Peyer's patch (tissue), 4 donors: ENCODE measurements around the gene CMTM8.

Experiments
- POLR2A ChIP-seq, 2 donors: fragments of 450-650 bp; IDR thresholded peaks; one replicate each; pipeline ENCODE4 v1.5.1; 2017; ENCODE audit warnings: antibody characterized with exemption in 2 of 2, mild to moderate bottlenecking in 2 of 2, moderate library complexity in 2 of 2
- TF ChIP-seq, protein P1 (sequence below), 6 experiments: fragments of 450-650 bp in 4 of 6; fragments of 200-600 bp in 2 of 6; sonication (generic) in 1 of 6; IDR thresholded peaks; one replicate each; pipeline ENCODE4 v1.5.1; 2017 to 2019; ENCODE audit warnings: antibody characterized with exemption in 6 of 6, mild to moderate bottlenecking in 3 of 6, moderate library complexity in 1 of 6

DNA sequence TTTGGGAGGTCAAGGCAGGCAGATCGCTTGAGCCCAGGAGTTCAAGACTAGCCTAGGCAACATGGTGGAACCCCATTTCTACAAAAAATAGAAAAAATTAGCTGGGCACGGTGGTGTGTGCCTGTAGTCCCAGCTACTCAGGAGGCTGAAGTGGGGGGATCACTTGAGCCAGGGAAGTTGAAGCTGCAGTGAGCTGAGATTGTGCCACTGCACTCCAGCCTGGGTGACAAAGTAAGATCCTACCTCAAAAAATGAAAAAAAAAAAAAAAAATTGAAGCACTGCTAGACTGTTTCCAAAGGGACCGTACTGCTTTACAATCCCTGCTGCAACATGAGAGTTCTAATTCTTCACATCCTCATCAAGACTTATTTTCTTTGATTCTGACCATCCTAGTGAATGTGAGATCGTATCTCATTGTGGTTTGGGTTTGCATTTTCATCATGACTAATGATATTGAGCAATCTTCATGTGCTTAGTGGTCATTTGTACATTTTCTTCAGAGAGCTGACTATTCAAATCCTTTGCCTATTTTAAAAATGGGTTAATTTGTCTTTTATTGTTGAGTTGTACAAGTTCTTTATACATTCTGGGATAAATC, 10.8 kb downstream of the CMTM8 start:
- TF ChIP-seq, protein P1, sequence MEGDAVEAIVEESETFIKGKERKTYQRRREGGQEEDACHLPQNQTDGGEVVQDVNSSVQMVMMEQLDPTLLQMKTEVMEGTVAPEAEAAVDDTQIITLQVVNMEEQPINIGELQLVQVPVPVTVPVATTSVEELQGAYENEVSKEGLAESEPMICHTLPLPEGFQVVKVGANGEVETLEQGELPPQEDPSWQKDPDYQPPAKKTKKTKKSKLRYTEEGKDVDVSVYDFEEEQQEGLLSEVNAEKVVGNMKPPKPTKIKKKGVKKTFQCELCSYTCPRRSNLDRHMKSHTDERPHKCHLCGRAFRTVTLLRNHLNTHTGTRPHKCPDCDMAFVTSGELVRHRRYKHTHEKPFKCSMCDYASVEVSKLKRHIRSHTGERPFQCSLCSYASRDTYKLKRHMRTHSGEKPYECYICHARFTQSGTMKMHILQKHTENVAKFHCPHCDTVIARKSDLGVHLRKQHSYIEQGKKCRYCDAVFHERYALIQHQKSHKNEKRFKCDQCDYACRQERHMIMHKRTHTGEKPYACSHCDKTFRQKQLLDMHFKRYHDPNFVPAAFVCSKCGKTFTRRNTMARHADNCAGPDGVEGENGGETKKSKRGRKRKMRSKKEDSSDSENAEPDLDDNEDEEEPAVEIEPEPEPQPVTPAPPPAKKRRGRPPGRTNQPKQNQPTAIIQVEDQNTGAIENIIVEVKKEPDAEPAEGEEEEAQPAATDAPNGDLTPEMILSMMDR (IDR thresholded peaks at IDR 0.05): no peak
- no peak for TF ChIP-seq POLR2A (IDR thresholded peaks at IDR 0.05)
